ENCODE data around the gene IPO11.

DNA sequence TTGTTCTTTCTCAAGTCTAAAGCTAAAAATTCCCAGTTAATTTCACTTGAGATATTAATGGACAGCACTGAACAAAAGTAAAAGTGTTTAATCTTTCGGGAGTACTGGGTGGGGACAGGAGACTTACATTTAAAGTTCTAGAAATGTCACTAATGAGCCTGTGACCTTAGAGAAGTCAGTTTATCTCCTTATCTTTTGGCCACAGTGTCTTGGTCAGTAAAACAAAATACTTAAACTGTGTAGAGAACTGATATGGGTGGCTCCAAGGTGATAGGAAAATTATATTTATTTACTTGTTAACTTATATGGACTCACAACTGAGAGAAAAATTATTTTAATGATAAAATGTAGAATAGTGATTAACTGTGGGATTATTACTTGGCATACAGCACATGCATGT, 8.9 kb downstream of the IPO11 start:
- TF ChIP-seq, protein P1, sequence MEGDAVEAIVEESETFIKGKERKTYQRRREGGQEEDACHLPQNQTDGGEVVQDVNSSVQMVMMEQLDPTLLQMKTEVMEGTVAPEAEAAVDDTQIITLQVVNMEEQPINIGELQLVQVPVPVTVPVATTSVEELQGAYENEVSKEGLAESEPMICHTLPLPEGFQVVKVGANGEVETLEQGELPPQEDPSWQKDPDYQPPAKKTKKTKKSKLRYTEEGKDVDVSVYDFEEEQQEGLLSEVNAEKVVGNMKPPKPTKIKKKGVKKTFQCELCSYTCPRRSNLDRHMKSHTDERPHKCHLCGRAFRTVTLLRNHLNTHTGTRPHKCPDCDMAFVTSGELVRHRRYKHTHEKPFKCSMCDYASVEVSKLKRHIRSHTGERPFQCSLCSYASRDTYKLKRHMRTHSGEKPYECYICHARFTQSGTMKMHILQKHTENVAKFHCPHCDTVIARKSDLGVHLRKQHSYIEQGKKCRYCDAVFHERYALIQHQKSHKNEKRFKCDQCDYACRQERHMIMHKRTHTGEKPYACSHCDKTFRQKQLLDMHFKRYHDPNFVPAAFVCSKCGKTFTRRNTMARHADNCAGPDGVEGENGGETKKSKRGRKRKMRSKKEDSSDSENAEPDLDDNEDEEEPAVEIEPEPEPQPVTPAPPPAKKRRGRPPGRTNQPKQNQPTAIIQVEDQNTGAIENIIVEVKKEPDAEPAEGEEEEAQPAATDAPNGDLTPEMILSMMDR (IDR thresholded peaks at IDR 0.05) = no peak
- TF ChIP-seq POLR2A (IDR thresholded peaks at IDR 0.05) = no peak
